Glutamatergic neuron (in vitro differentiated cells): Measurements from ENCODE around the gene CCDC120. TPM values are rescaled to one million over a fixed set of nuclear protein-coding genes. Genes with fewer than 3 reads are reported as not detected.
A peak's percentile ranks its signal among the peaks of the same experiment; 100 is the strongest.

Experiments used
- DNase-seq: peaks from one replicate; pipeline ENCODE4 v3.0.0; 2022
- H3K27ac Mint-ChIP-seq: one replicate; pipeline ENCODE4 v1.8.0; 2020; ENCODE audit warnings: mild to moderate bottlenecking, mixed read lengths, inconsistent platforms; ENCODE audit not compliant: unreplicated experiment
- H3K27me3 Mint-ChIP-seq: one replicate; pipeline ENCODE4 v1.8.0; 2020; ENCODE audit warnings: mild to moderate bottlenecking, moderate library complexity, mixed read lengths, inconsistent platforms; ENCODE audit not compliant: unreplicated experiment
- H3K36me3 Mint-ChIP-seq: one replicate; pipeline ENCODE4 v1.8.0; 2020; ENCODE audit warnings: mild to moderate bottlenecking, mixed read lengths, inconsistent platforms; ENCODE audit not compliant: unreplicated experiment
- H3K4me1 Mint-ChIP-seq: one replicate; pipeline ENCODE4 v1.8.0; 2020; ENCODE audit warnings: mild to moderate bottlenecking, low read depth, mixed read lengths, inconsistent platforms; ENCODE audit not compliant: unreplicated experiment
- H3K4me3 Mint-ChIP-seq: one replicate; pipeline ENCODE4 v1.8.0; 2020; ENCODE audit warnings: mild to moderate bottlenecking, mixed read lengths, inconsistent platforms; ENCODE audit not compliant: unreplicated experiment
- H3K9me3 Mint-ChIP-seq: one replicate; pipeline ENCODE4 v1.8.0; 2020; ENCODE audit warnings: mild to moderate bottlenecking, moderate library complexity, mixed read lengths, inconsistent platforms; ENCODE audit not compliant: unreplicated experiment
- total RNA-seq: library from RNA; stranded (reverse); fragmentation: NEBNext Ultra II Directional; extraction: Animal tissue kit (Norgen Biotek cat#: 25700); gene quantifications from one replicate; pipeline ENCODE4 v1.2.1, GENCODE V29; 2021; ENCODE audit not compliant: unreplicated experiment
- TF ChIP-seq, protein P1 (sequence below): fragments of 200-600 bp; sonication (generic); IDR thresholded peaks from one replicate; pipeline ENCODE4 v1.5.0; 2021; ENCODE audit not compliant: partially characterized antibody, unreplicated experiment

CCDC120 gene
- total RNA-seq, 1 donor from 2014 or later, result 17.6 TPM

GRCh38 chrX:49096419-49096818, 37.6 kb downstream of the CCDC120 start:
- no peak overlapping the region for H3K27ac Mint-ChIP-seq
- H3K9me3 Mint-ChIP-seq, result no peaks in the 10 kb centered on the region
- DNase-seq, result no peak
- no peaks in the 10 kb centered on the region for H3K4me1 Mint-ChIP-seq
- H3K4me3 Mint-ChIP-seq, result no peak overlapping the region
- H3K27me3 Mint-ChIP-seq, result no peaks in the 10 kb centered on the region
- no peaks in the 10 kb centered on the region for H3K36me3 Mint-ChIP-seq
- TF ChIP-seq, protein P1, sequence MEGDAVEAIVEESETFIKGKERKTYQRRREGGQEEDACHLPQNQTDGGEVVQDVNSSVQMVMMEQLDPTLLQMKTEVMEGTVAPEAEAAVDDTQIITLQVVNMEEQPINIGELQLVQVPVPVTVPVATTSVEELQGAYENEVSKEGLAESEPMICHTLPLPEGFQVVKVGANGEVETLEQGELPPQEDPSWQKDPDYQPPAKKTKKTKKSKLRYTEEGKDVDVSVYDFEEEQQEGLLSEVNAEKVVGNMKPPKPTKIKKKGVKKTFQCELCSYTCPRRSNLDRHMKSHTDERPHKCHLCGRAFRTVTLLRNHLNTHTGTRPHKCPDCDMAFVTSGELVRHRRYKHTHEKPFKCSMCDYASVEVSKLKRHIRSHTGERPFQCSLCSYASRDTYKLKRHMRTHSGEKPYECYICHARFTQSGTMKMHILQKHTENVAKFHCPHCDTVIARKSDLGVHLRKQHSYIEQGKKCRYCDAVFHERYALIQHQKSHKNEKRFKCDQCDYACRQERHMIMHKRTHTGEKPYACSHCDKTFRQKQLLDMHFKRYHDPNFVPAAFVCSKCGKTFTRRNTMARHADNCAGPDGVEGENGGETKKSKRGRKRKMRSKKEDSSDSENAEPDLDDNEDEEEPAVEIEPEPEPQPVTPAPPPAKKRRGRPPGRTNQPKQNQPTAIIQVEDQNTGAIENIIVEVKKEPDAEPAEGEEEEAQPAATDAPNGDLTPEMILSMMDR, result no peak

- peak; percentile 86 for DNase-seq
- Mint-ChIP-seq H3K27ac (no peak overlapping the region), H3K4me1 (no peaks in the 10 kb centered on the region), H3K36me3 (no peaks in the 10 kb centered on the region), H3K9me3 (no peaks in the 10 kb centered on the region), H3K27me3 (no peaks in the 10 kb centered on the region), H3K4me3 (peak overlapping the region; percentile 90)
- TF ChIP-seq, protein P1, result no peak
Measured at GRCh38 chrX:49100704-49101628, 42.2 kb downstream of the CCDC120 start.

DNA sequence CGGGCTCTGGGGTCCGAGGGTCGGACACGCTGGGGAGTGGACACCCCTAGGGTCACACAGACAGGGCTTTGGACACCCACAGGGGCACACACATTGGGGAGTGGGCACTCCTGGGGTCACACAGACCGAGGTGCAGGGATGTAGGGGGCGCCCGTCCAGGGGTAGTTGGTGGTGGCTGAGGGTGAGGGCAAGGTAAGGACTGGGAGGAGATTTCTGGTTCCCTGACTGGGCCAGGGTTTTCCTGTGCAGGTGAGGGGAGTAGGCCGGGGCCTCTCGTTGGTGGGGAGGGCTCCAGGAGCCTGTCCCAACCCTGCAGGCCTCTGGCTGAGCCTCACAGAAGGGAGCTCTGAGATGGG, 42.8 kb downstream of the CCDC120 start:
- Mint-ChIP-seq H3K9me3 (no peaks in the 10 kb centered on the region), H3K36me3 (no peaks in the 10 kb centered on the region), H3K27me3 (no peaks in the 10 kb centered on the region), H3K27ac (no peak overlapping the region), H3K4me3 (peak overlapping the region; percentile 90), H3K4me1 (no peaks in the 10 kb centered on the region)
- DNase-seq, result no peak
- TF ChIP-seq, protein P1, result no peak

GRCh38 chrX:49102190-49102589, 43.4 kb downstream of the CCDC120 start:
- Mint-ChIP-seq H3K36me3 (no peaks in the 10 kb centered on the region), H3K4me1 (no peaks in the 10 kb centered on the region), H3K9me3 (no peaks in the 10 kb centered on the region), H3K27me3 (no peaks in the 10 kb centered on the region), H3K27ac (no peak overlapping the region), H3K4me3 (peak overlapping the region; percentile 90)
- TF ChIP-seq, protein P1, result no peak
- DNase-seq, result no peak

DNA sequence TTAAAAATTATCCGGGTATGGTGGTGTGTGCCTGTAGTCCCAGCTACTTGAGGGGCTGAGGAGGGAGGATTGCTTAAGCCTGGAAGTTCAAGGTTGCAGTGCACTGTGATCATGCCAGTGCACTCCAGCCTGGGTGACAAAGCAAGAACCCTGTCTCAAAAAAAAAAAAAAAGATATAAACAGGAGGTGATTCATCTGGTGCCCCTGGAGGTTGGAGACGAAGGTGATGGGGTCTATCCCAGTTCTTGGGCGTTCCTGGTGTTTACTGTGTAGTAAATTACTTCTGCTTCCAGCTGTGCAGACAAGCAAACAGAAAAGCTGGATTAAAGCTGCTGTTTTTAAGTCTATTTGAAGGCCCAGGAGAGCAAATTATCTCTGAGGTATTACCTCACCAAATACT, 44.8 kb downstream of the CCDC120 start:
- Mint-ChIP-seq H3K4me1 (no peaks in the 10 kb centered on the region), H3K27me3 (no peaks in the 10 kb centered on the region), H3K4me3 (no peak overlapping the region), H3K36me3 (no peaks in the 10 kb centered on the region), H3K27ac (no peak overlapping the region), H3K9me3 (no peaks in the 10 kb centered on the region)
- DNase-seq, result no peak
- TF ChIP-seq, protein P1, result no peak
